ENCODE measurements around the gene CST9L. TPM values are rescaled to one million over a fixed set of nuclear protein-coding genes. Genes with fewer than 3 reads are reported as not detected.

CST9L gene
- total RNA-seq, 1 experiment from 2014 or later = not detected

DNA sequence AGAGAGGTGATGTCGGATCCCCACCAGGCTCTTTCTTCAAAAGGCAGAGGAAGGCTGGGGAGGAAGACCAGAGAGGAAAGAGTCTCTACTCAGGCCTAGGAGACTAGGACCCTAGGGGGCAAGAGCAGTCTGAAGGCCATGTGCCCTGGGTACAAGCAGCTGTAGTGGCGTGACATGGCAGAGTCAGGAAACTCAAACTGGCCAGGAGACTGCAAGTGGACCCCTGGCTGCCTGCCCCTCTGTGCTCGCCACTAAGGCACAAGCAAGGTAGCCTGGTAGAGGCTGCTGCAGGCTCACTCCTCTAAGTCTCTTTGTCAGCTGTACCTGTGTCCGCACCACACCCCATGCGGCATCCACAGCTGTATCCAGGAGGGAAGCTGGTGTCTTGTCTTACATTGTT, 19.9 kb downstream of the CST9L start:
- Mint-ChIP-seq H3K4me3 (ENCODE audit: unreplicated experiment) (no peak overlapping the region), H3K36me3 (ENCODE audit: insufficient read depth, unreplicated experiment) (no peaks in the 10 kb centered on the region), H3K4me1 (ENCODE audit: insufficient read depth, unreplicated experiment) (no peaks in the 10 kb centered on the region), H3K27ac (ENCODE audit: low read depth, unreplicated experiment) (no peak overlapping the region), H3K9me3 (ENCODE audit: unreplicated experiment) (no peaks in the 10 kb centered on the region), H3K27me3 (ENCODE audit: insufficient read depth, unreplicated experiment) (no peaks in the 10 kb centered on the region)
- ChIA-PET CTCF (interaction anchor here (0.5 to 1.4 kb wide), 4 partner anchors 17 to 107 kb away, joined by 4 to 6 read pairs (median 4); no protein-coding TSS in a partner anchor), POLR2A (no interaction called here)
- TF ChIP-seq, protein P1, sequence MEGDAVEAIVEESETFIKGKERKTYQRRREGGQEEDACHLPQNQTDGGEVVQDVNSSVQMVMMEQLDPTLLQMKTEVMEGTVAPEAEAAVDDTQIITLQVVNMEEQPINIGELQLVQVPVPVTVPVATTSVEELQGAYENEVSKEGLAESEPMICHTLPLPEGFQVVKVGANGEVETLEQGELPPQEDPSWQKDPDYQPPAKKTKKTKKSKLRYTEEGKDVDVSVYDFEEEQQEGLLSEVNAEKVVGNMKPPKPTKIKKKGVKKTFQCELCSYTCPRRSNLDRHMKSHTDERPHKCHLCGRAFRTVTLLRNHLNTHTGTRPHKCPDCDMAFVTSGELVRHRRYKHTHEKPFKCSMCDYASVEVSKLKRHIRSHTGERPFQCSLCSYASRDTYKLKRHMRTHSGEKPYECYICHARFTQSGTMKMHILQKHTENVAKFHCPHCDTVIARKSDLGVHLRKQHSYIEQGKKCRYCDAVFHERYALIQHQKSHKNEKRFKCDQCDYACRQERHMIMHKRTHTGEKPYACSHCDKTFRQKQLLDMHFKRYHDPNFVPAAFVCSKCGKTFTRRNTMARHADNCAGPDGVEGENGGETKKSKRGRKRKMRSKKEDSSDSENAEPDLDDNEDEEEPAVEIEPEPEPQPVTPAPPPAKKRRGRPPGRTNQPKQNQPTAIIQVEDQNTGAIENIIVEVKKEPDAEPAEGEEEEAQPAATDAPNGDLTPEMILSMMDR (IDR thresholded peaks at IDR 0.05; ENCODE audit: unreplicated experiment) = no peak
- BruUV-seq (replicated peaks) = no TSS peak
- intact Hi-C loops (cut with micrococcal nuclease) = no loop called here
- no peak for DNase-seq (ENCODE audit: unreplicated experiment)

DNA sequence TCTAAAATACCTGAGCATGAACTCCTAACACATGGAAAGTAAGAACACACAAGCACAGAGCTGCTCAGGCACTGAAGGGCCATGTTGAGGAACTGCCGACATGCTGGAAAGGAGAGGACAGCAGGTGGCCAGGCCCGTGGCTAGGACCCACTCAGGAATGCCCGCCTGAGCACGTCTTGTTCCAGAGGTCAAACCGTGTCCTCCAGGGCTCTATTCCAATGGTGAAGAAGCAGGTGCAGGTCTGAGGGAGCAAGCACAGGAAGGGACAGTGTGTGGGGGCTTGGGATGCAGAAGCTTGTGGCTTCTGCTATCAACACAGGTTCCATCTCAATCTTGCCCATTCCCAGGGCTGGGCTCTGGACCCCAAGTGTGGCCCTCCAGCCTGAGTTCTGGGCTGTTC, 20.7 kb downstream of the CST9L start:
- intact Hi-C loops (cut with micrococcal nuclease) = no loop called here
- POLR2A ChIA-PET = interaction anchor here (2.0 kb wide), 1 partner anchor 9 kb away, joined by 5 read pairs; no protein-coding TSS in a partner anchor
- Mint-ChIP-seq H3K27me3 (ENCODE audit: insufficient read depth, unreplicated experiment) (no peaks in the 10 kb centered on the region), H3K4me3 (ENCODE audit: unreplicated experiment) (no peak overlapping the region), H3K4me1 (ENCODE audit: insufficient read depth, unreplicated experiment) (no peaks in the 10 kb centered on the region), H3K9me3 (ENCODE audit: unreplicated experiment) (no peaks in the 10 kb centered on the region), H3K36me3 (ENCODE audit: insufficient read depth, unreplicated experiment) (no peaks in the 10 kb centered on the region), H3K27ac (ENCODE audit: low read depth, unreplicated experiment) (no peak overlapping the region)
- no peak for DNase-seq (ENCODE audit: unreplicated experiment)
- CTCF ChIA-PET = interaction anchor here (0.8 to 1.1 kb wide), 3 partner anchors 16 to 106 kb away, joined by 3 to 5 read pairs (median 4); no protein-coding TSS in a partner anchor
- no TSS peak for BruUV-seq (replicated peaks)
- TF ChIP-seq, protein P1 (IDR thresholded peaks at IDR 0.05; ENCODE audit: unreplicated experiment) = no peak

DNA sequence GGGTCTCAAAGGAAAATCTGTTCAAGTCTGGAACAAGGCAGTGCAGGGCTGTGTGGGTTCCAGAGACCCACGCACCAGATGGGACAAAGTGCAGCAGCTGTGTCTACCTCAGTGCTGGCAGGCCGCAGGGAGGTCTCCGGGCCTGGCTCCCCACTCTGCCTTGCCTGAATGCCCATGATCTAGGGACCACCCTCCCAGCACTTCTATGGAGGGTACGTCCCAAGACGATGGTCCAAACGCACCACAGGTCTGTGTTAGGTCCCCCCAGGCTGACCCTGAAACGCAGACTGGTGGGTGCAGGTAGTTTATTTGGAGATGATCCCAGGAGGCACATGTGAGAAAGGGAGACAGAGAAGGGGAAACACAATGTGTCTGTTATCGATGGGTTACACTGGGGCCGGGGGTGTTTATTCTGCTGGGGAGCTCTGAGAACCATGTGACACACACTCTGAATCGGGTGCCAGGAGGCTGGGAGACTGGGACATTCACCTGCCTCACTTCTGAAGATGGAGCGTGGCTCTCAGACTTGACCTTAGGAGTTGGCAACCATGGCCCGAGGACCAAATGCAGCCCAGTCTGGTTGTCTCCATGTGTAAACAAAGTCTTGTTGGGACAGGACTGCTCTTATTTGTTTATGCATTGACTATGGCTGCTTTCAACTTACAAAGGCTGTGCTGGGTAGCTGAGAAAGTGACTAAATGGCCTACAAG, 21.7 kb downstream of the CST9L start:
- Mint-ChIP-seq H3K4me3 (ENCODE audit: unreplicated experiment) (no peak overlapping the region), H3K9me3 (ENCODE audit: unreplicated experiment) (no peaks in the 10 kb centered on the region), H3K36me3 (ENCODE audit: insufficient read depth, unreplicated experiment) (no peaks in the 10 kb centered on the region), H3K27ac (ENCODE audit: low read depth, unreplicated experiment) (no peak overlapping the region), H3K4me1 (ENCODE audit: insufficient read depth, unreplicated experiment) (peaks cover 3% of the 10 kb centered on the region), H3K27me3 (ENCODE audit: insufficient read depth, unreplicated experiment) (no peaks in the 10 kb centered on the region)
- ChIA-PET CTCF (interaction anchor here (0.7 to 1.6 kb wide), 5 partner anchors 24 to 144 kb away, joined by 3 to 8 read pairs (median 3); no protein-coding TSS in a partner anchor), POLR2A (interaction anchor here (2.0 kb wide), 1 partner anchor 10 kb away, joined by 5 read pairs; no protein-coding TSS in a partner anchor)
- intact Hi-C loops (cut with micrococcal nuclease) = no loop called here
- TF ChIP-seq, protein P1 (IDR thresholded peaks at IDR 0.05; ENCODE audit: unreplicated experiment) = no peak
- BruUV-seq (replicated peaks) = no TSS peak
- no peak for DNase-seq (ENCODE audit: unreplicated experiment)

DNA sequence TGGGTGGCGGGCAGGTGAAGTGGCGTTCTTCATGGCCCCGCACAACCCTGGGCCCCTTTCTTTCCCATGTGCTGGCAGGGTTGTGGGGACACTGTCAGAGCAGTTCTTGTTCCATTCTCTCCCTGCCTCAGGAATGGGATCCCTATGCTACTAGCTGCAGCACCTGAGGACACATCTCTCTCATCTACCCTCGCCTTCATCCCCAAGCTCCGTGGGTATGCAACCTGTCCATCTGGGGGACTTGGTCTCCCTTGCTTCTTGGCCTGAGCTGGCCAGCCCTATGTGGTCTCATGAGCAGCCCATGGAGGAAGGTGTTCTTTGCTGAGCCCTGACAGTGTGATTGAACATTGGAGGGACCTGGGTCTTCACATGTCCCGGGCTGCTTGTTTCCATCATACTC, 24.2 kb downstream of the CST9L start:
- TF ChIP-seq, protein P1 (IDR thresholded peaks at IDR 0.05; ENCODE audit: unreplicated experiment) = no peak
- H3K27ac Mint-ChIP-seq (ENCODE audit: low read depth, unreplicated experiment) = no peak overlapping the region
- H3K36me3 Mint-ChIP-seq (ENCODE audit: insufficient read depth, unreplicated experiment) = no peaks in the 10 kb centered on the region
- CTCF ChIA-PET = interaction anchor here (0.5 kb wide), 1 partner anchor 35 kb away, joined by 3 read pairs; no protein-coding TSS in a partner anchor
- peaks cover 14% of the 10 kb centered on the region for H3K4me1 Mint-ChIP-seq (ENCODE audit: insufficient read depth, unreplicated experiment)
- H3K4me3 Mint-ChIP-seq (ENCODE audit: unreplicated experiment) = no peak overlapping the region
- no peaks in the 10 kb centered on the region for H3K27me3 Mint-ChIP-seq (ENCODE audit: insufficient read depth, unreplicated experiment)
- BruUV-seq (replicated peaks) = no TSS peak
- DNase-seq (ENCODE audit: unreplicated experiment) = no peak
- intact Hi-C loops (cut with micrococcal nuclease) = loop anchor here (5.0 kb wide), 1 partner anchor 33 kb away; no protein-coding TSS in a partner anchor
- H3K9me3 Mint-ChIP-seq (ENCODE audit: unreplicated experiment) = peaks cover 6% of the 10 kb centered on the region
- POLR2A ChIA-PET = interaction anchor here (0.7 kb wide), 1 partner anchor 97 kb away, joined by 3 read pairs; no protein-coding TSS in a partner anchor
